NCI-H524 (cell line): Measurements from ENCODE around the gene ZNF148.
"Not testable (repeated sequence)": the region's sequence is repeated elsewhere in the genome, so short reads cannot be mapped to it uniquely, and the experiment has no call there.

Experiments used
- DNase-seq, 2 experiments: peaks; one replicate each; lab custom pipeline; 2025; lab: John Stamatoyannopoulos, UW

Gene ZNF148

GRCh38 chr3:125374996-125375941 lies at the start of gene ZNF148:
Gene ZNF148, minus strand, starts transcription at chr3:125375325. Its CDS starts 61,685 bp downstream, at chr3:125313640.
- DNase-seq: peak; percentile 84 to 93

DNA sequence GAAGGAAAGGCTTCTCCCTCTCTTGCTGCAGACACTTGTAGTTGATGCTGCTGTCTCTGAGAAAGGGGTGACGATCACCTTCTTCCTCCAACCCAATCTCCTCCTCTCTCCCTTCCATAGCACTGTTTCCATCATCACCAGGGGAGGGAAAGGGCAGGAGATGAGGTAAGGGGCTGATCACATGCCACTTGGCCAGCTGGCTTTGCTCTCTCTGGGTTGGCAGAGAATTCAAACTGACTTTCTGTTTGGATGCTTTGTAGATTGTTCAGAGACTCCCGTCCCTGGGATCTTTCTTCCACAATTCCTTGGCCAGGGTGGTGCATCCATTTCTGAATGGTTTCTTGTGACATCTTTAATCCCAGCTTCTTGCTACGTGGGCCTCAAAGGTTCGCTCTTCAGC lies 43.2 kb upstream of the ZNF148 start:
- no peak for DNase-seq

GRCh38 chr3:125416235-125416634 lies 41.1 kb upstream of the ZNF148 start:
- DNase-seq: no peak

- DNase-seq: no peak
Observed at GRCh38 chr3:125414669-125415068, 39.5 kb upstream of the ZNF148 start.

DNA sequence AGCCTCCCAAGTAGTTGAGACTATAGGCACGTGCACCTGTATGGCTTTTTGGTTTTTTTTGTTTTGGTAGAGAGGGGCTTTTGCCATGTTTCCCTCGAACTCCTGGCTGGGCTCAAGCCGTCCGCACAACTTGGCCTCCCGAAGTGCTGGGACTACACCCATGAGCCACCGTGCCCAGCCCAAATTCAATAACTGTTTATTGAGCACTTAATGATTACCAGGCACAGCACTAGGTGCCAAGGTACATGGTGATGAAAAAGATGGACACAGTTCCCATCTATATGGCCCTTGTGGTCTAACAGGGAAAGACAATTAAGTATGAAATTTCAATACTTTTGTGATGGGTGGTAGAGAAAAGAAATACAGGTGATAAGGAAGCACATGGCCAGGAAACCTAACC lies 35.8 kb upstream of the ZNF148 start:
- no peak for DNase-seq

- no peak for DNase-seq
Observed at GRCh38 chr3:125406070-125406469, 30.9 kb upstream of the ZNF148 start.

DNA sequence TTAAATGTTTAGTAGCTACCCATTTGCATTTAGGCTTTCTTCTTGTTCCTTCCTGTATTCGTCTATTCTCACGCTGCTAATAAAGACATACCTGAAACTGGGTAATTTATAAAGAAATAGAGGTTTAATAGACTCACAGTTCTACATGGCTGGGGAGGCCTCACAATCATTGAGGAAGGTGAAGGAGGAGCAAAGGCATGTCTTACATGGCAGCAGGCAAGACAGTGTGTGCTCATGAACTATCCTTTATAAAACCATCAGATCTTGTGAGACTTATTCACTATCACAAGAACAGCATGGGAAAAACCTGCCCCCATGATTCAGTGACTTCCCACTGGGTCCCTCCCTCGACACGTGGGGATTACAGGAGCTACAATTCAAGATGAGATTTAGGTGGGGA lies 30.4 kb upstream of the ZNF148 start:
- DNase-seq: not testable (repeated sequence)

DNA sequence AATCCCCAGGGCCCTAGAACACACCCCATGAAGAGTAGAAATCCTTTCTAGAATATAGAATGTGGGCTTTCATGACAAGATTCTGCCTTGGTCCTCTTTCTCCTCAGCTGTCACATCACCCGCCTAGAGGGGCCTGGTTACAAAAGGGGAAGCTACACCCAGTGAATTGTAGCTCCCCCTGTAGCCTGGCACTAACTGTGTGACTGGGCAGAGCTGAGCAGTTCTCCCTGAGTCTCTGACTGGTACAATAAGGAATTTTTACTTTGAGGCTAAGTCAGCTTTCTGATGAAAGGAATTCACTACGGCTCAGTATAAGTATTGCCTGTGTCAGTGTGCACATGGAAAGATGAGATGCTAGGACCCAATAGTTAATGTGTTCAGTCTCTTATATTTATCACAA lies 28.7 kb upstream of the ZNF148 start:
- no peak for DNase-seq

GRCh38 chr3:125402639-125403038 lies 27.5 kb upstream of the ZNF148 start:
- no peak for DNase-seq

GRCh38 chr3:125401402-125401801 lies 26.3 kb upstream of the ZNF148 start:
- no peak for DNase-seq

- peak in 1 of 2 experiments; percentile 38 for DNase-seq
Observed at GRCh38 chr3:125398952-125399351, 23.8 kb upstream of the ZNF148 start.

GRCh38 chr3:125395091-125395490 lies 20.0 kb upstream of the ZNF148 start:
- DNase-seq: no peak

DNA sequence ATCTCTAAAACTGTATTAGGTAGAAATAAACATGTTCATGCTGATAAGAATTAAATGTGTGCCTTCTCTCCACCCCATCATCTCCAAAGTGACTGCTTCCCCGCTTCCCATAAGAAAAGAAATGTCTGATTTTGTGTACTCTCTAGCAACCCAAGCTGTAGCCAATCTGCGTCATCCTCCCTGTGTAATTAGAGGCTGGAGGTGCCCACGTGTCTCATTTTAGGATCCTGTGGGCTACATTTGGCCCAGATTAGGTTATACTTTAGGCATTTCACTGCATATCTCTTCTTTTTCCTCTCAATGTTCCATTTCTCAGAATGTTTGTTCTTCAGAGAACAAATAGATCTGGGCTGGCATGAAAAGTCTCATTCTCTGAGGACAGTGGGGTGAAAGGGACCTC lies 19.3 kb upstream of the ZNF148 start:
- no peak for DNase-seq

GRCh38 chr3:125389282-125389681 lies 14.2 kb upstream of the ZNF148 start:
- no peak for DNase-seq

GRCh38 chr3:125388369-125388768 lies 13.2 kb upstream of the ZNF148 start:
- not testable (repeated sequence) for DNase-seq

GRCh38 chr3:125386811-125387210 lies 11.7 kb upstream of the ZNF148 start:
- no peak for DNase-seq

DNA sequence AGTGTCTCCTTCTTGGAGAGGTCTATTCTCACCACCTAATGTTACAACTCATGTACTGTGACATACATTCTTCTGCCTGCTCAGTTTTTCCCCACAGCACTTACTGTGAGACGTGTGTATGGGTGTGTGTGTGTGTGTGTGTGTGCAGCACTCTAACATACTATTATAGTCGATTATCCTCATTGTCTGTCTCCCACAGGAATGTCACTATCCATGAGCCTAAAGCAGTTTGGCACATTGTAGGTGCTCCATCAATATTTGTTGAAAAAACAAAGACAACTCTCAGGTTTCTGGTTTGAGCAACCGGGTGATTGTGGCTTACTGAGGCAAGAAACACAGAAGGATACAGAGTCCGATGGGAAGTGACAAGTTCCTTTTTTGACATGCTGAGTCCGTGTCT lies 8.6 kb upstream of the ZNF148 start:
- no peak for DNase-seq

DNA sequence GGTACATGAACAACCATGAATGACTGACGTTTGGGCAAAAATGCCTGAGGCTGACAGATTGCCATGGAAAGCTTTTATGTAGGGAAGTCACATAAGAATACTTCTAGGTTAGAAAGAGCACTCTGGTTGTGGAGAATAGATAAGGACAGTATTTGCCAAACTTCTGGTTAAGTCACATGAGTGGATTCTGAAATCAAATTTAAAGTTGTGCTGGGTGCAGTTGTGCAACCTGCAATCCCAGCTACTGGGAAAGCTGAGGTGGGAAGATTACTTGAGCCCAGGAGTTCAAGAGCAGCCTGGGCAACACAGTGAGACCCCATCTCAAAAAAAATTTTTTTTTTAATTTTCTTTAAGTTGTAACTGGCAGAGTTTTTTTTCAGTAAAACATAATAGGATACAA lies 7.2 kb upstream of the ZNF148 start:
- DNase-seq: no peak

DNA sequence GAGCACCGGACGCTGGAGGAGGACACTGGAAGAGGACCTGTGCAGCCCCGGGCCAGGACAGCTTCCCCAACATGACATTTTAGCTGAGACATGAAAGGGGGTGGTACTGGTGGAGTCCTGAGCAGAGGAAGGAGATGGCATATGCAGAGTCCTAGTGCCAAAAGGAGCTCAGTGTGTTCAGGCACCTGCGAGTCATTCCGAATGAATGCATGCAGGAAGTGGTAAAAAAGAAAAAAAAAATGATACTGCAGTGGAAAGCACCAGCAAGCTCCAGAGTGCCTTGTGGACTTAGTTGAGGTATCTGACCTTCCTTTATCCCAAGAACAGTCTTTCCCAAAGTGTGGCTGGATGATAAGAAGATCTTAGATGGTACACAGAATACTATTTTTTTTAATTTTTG lies 6.6 kb upstream of the ZNF148 start:
- no peak for DNase-seq

- no peak for DNase-seq
Observed at GRCh38 chr3:125381314-125381713, 6.2 kb upstream of the ZNF148 start.

DNA sequence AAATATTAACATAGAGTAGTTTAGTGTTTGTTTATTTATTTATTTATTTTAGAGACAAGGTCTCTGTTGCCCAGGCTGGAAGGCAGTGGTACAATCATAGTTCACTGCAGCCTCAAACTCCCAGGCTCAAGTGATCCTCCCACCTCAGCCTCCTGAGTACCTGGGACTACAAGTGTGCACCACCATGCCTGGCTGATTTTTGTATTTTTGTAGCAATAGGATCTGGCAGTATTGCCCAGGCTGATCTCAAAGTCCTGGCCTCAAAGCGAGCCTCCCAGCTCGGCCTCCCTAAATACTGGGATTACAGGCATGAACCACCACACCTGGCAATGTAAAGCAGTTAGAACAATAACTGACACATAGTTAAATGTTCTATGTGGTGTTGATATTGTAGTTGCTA lies 4.4 kb upstream of the ZNF148 start:
- no peak for DNase-seq

DNA sequence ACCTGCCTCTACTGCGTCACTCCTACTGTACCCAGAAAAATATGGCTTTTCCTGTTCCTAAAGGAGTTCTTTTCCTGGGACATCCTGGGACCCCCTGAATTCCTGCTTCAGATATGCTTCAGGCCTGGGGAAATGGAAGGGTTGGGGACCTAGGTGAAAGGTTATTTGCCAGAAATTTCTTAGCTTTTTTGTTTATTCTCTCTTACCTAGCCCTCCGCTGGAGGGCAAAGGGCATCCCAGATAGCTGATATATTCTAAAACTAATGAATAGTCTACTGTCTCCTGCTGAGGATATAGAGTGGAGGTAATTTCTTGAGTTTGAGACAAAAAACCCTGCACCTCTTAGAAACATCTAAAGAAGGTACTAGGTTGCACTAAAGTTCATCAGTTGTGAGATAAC lies 3.6 kb upstream of the ZNF148 start:
- DNase-seq: no peak

DNA sequence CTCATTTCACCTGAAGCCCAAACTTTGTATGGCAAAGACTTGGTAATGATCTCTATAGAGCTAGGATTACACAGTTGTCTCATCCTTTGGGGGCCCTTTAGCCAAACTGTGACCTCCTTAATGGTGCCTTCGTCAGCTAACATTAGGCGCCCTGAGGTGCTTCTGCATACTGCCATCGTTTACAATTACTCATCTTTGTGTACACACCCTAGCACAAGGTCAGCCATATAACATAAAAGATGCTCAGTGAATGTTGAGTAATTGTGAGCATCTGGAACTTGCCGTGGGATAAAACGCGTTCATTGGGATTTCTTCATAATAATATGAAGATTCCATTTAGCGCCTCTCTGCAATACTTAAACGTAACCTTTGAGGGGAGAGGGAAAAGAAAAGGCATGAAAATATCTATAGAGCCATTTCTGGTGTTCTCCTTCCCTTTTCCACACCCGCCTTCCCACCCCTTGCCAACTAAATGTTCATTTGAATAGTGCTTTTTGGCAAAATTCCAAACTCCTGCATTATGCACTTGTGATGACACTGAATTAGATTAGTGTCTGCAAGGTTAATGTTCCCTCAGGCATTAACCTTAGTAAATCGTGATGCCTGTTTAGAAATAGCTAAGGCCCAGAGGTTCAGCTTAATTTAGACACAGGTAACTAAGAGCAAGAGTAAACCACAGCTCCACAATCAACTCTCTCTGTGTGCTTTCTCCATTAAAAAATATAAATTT lies 990 bp upstream of the ZNF148 start:
- DNase-seq: peak in 1 of 2 experiments; percentile 53
